GM18499 (cell line): ENCODE results near the gene TYW1.
"Not testable (repeated sequence)": the region's sequence is repeated elsewhere in the genome, so short reads cannot be mapped to it uniquely, and the experiment has no call there.

Experiments used
- ATAC-seq: cut with Tn5 transposase; IDR thresholded peaks from one replicate; pipeline ENCODE4 v1.9.1; 2021; ENCODE audit warnings: moderate number of reproducible peaks; ENCODE audit not compliant: insufficient read depth, unreplicated experiment

TYW1 gene

DNA sequence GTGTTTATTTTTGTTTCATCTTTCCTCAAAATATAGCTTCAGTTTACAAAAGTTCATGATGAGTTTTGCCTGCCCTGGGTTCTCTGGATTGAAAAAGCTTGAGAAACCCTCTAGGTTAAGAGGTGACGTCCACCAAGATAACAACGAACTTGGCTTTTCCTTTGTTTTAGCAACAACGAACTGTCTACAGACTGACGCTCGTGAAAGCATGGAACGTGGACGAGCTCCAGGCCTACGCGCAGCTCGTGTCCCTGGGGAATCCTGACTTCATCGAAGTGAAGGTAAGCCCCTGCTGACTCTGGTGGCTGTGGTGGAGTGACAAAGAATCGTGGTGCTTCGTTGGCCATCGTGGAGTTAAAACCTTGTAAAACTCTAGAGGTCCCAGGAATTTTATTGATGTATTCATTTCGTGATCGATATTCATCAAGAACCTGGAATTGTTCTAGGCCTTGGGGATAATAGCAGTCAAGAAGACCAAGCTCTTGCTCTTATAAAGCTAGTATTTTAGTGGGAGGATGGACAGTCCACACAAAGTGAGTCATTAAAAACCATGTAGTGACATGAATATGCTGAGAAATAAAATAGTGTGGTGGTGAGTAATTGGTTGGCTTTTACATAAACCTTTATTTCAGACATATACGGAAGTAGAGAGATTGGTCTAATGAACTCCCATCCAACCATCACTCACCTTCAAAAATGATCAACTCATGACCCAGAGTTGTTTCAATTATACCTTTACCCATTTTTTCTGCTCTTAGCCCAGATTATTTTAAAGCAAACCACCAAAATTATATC is 186.5 kb downstream of the TYW1 start:
- ATAC-seq: not testable (repeated sequence)

DNA sequence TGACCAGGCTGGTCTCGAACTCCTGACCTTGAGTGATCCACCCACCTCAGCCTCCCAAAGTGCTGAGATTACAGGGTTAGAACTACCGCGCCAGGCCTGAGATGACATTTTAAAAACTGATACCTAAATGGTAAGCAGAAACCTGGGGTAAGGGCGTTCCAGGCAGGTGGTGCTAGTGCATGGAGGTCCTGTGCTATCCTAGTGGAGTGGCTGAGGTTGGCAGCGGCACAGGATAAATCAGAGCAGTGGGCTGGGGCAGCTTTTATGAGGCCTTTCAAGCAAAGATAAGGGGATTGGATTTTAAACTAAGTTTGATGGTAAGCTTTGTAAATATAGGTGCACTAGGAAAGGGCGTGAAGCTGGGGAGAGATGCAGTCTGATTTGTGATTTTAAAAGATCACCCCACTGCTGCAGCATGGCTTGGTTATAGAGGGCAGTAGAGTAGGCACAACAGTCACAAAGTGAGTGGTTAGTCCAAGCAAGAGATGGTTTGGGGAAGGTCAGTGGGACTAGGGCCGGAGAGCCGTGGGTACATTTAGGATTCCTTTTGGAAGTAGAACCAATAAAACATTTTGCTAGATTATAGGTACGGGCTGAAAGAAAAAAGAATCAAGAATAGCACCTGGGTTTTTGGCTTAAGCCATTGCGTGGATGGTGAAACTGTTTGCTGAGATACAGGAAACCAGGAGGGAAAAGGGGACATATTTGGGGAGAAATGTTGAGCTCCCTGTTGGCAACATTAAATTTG is 188.5 kb downstream of the TYW1 start:
- ATAC-seq: not testable (repeated sequence)

DNA sequence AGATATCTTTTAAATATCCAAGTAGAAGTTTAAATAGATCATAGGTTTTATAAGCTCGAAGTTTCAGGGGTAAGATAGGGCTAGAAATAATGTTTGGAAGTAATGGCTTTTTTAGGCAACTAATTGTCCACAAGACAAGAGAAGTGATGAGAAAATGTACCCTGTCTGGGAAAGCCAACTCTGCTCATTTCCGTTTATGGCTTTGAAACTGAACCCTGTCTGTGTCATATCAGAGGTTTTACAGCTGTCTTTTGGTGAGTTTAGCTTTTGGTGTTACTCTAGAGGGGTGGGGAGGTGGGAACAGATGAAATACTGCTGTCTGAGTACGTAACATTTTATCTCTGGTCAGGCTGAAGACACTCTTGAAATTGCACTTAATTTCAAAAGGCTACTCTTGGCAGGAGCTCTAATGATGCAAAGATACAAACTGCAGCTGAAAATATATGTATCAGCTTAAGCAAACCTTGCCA is 189.1 kb downstream of the TYW1 start:
- ATAC-seq: peak; percentile 74

DNA sequence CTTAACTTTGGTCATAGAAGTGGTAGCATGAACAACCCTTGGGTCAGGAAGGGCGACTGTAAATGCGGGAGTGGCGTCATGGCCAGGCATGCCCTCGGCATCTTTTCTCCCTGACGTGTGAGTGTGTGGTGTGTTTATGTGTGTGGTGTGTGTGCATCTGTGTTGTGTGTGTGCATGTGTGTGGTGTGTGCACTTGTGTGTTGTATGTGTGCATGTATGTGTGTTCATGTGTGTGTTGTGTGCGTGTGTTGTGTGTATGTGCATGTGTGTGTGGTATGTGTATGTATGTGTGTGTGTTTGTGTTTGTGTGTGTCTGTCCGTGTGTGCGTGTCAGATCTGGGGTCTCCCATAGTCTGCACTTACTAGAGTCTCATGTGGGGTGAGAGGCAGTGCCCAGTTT is 192.5 kb downstream of the TYW1 start:
- ATAC-seq: not testable (repeated sequence)

DNA sequence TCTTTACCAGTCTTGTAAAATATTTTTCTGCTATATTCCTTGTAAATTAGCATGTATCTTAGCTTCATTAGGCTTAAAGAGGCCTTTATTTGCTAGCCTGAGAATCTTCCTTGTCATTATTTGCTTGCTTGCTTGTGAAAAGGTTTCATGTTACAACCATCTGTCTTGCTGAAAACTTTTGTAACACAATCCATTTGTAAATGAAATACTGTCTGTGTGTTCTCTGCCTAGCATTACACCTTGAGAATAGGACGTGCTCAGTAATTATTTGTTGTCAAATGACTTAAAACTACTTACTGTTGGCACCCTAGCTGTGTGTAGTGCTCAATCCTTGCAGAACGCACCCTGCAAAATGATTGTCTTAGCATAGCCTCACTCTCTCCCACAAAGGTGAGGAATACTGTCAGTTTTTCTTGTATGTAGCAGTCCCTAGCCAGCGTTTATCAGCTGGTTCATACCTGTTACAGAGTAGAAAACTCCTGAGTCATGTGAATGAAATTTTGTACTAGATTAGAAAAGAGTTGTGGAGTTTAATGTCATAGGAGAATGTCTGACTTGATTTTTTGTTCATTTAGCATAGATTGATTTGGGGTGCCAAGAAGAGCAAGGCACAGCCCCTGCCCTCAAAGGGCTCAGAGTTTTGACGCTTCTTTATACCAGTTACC is 193.3 kb downstream of the TYW1 start:
- not testable (repeated sequence) for ATAC-seq

DNA sequence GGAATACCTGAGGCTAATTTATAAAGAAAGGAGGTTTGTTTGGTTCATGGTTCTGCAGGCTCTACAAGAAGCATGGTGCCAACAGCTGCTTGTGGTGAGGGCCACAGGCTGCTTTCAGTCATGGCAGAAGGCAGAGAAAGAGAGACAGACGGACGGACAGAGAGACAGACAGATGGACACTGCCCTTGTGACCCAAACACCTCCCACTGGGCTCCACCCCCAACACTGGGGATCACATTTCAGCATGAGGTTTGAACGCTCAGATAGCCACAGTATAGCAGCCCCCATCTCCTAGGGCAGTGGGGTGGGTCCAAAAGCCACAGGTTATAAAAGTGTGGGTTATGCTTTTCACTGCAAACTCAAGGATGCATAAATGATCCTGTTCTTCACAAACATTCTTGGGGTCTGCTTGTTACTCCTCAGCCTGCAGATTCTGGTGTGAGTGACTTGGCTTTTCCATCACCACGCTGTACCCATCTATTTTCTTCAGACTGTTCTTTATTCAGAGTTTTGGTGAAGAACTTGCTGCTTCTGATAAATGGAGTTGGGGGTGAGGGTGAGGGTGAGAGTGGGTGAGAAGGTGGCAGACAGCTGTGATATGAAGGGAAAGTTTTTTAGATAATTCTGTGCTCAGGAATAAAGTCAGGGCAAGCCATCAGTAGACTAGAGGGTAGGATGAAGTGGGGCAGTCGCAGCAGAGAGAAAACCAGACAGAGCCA is 194.5 kb downstream of the TYW1 start:
- not testable (repeated sequence) for ATAC-seq

DNA sequence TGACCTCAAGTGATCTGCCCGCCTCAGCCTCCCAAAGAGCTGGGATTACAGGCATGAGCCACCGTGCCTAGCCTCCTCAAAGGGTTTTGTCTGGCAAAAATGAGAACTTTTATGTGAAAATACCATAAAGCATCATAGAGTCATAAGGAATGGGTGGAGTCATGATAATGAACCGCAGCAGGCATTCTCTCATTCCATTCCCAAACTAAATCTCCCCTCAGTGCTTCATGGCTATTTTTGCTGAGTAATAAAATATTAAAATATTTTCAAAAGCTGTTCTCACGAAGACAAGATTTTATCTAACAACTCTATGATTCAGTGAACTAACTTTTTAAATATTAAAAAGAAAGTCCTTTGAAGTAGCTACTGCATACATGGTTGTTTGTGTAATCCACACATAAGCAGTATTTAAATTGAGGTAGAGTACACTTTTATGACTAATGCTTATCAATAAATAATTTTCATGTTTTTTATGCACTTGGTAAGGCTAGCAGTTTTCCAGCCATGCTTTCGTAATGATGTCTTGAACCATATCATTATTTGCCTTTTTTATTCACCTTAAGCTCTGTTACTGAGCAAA is 195.6 kb downstream of the TYW1 start:
- not testable (repeated sequence) for ATAC-seq

DNA sequence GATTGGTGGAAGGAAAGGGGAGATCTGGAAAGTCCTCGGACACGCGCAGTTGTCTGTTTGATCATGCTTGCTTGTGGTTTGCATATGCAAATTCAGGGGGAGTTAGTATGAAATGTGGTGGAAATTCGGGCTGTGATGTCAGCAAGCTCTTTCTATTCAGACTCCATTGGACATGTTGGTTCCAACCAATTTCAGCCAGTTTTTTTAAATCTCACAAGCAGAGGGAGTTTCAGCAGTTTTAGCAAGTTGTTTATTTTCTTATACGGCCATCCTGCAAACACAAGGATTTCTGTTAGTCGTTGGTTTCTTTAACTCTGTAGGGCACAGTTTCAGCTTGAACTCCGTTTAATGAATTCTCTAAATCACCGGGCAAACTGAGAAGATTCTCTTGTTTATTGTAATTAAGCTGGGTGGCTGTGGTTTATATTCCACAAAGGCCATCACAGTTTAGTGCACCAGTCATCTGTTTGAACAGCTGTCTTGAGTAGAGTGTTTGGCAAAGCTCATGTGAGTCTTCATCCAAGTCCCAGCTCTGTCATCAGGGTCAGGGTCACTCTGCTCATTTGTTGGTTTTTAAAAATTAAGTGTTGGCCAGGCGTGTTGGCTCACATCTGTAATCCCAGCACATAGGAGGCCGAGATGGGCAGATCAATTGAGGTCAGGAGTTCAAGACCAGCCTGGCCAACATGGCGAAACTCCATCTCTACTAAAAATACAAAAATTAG is 196.4 kb downstream of the TYW1 start:
- ATAC-seq: not testable (repeated sequence)

DNA sequence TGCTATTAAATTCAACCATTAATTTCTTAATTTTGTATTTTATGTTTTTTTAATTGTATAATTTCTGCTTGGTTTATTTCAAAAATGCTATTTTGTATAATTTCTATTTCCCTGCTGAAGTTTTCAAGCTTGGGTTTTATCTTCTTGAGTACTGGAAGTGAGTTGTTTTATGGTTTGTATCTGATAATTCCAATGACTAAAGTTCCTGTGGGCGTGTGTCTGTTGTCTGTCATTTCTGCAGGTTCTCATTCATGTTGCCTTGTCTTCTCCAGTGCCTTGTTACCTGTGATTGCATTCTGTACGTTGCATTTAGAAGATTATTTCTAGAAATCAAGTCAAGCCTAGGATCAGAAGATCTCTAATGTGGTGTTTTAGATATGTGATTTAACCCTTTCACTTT is 199.5 kb downstream of the TYW1 start:
- ATAC-seq: not testable (repeated sequence)

DNA sequence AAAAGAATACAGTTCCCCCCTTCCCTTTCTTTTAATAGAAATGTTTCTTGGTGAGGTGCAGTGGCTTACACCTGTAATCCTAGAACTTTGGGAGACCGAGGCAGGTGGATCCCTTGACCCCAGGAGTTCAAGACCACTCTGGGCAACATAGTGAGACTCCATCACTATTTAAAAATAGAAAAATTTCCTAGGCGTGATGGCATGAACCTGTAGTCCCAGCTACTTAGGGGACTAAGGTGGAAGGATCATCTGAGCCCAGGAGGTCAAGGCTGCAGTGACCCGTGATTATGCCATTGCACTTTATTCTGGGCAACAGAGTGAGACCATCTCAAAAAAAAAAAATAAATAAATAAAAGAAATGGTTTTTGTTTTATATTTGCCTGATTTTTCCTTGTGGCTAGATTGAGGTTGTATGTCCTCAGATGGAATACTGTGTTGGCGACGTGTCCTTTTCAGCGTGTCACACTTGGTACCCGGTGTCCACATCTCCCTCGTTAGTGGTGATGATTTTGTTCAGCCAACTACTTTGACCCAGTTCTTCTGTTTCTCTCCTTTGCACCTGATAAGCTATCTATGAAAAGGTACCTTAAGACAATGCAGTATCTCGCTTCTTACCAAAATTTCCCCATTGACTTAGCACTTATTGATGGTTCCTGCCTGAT is 202.4 kb downstream of the TYW1 start:
- not testable (repeated sequence) for ATAC-seq

DNA sequence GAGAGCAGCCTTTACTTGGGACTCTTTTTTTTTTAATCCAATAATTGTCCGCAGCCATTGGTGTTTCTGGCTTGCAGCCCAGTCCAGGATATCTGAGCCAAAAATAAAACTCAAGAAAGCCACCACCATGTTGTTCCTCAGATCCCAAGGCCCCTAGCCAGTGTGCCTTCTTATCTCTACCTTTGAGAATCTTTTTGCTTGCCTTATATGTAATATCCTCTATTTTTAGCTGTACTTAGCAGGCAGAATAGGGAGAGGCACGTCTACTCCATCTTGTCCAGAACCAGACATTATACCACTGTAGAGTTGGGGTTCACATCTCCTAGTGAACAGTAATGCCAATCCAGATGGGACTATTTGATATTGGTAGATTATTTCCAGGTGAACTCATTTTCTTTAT is 209.1 kb downstream of the TYW1 start:
- ATAC-seq: not testable (repeated sequence)

DNA sequence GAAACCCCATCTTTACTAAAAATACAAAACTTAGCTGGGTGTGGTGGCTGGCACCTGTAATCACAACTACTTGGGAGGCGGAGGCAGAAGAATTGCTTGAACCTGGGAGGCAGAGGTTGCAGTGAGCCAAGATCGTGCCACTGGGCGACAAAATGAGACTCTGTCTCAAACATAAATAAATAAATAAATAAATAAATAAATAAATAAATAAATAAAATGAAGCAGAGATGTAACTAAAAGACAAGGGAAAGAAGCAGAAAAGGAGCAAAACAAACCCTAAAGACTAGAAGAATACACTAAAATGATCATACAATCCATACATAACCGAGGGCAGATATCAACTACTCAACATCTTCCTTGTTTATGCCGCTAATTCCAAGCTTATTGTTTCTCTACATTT is 209.8 kb downstream of the TYW1 start:
- no peak for ATAC-seq

DNA sequence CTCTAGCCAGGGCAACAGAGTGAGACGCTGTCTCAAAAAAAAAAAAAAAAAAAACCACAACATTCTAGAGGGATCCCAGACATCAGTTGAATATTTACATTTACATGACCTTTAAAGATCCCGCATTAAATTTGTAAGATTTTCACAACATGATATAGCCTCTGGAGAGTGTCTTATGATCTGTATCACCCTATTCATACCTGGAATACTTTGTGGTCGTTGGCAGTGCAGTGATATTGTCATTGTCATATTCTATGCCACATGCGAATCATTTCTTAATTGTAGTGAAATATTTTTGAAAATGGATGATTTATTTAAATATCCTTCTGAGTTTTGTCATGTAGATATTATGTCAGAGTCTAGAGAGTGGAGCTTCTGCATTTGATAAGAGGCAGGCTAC is 212.0 kb downstream of the TYW1 start:
- ATAC-seq: not testable (repeated sequence)

DNA sequence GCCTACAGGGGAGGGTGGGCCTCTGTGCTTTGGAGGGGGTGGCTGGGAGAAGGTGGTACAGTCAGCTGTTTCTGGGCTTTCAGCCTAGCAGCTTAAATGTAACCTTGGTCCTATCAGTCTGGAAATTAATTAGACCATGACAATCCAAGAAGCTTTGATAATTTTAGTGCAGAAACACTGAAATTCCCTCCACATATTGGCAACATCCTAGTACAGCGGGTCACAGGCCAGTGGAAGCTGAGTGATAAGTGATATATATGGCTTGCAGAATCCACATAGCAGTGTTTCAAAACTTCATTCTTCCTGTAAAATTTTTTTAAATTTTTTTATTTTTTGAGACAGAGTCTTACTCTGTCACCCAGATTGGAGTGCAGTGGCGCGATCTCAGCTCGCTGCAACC is 212.6 kb downstream of the TYW1 start:
- ATAC-seq: no peak

DNA sequence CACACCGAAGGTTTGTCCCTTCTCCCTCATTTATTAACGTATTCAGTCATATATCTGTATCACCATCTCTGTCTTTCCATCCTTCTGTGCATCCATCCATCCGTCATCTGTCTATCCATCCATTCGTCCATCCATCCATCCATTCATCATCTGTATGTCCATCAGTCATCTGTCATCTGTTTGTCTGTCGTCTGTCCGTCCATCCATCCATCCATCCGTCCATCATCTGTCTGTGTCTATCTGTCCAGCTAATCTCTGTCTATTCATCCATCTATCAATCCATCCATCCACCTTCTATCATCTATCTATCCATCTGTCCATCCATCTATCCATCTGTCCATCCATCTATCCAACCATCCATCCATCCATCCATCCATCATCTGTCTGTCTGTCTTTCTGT is 213.9 kb downstream of the TYW1 start:
- ATAC-seq: no peak

DNA sequence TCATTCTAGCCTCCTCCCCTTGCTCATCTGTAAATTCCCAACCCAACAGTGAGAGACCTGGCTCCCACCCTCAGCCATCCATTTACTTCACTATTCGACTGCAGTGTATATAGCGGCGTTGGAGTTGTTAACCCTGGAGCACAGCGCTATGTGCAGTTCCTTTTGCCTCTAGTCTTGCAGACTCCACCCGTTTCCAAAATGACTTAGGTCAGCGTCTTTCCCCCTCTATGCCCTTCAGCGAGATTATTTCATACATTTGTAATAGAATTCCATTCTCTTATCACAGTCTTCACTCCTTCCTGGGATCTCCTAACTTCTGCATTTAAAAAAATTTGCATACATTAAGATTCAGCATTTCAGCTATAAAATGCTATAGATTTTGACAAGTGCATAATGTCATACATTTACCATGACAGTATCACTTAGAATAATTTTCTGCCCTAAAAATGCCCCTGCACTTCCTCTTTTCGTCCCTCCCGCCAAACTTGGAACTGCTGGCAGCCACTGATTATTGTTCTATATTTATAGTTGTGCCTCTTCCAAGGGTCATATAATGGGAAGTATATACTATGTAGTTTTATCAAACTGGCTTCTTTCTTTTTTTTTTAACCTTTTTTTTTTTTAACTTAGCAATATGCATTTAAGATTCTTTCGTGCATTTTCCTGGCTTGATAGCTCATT is 215.2 kb downstream of the TYW1 start:
- ATAC-seq: not testable (repeated sequence)

DNA sequence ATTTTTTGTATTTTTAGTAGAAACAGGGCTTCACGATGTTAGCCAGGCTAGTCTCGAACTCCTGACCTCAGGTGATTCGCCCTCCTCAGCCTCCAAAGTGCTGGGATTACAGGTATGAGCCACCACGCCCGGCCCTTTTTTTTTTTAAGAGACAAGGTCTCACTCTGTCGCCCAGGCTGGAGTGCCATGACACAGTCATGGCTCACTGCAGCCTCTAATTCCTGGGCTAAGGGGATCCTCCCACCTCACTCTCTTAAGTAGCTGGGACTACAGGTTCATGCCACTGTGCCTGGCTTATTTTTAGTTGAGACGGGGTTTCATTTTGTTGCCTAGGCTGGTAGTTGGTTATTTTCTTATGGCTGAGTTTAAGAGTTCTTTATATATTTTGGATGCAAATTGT is 216.4 kb downstream of the TYW1 start:
- not testable (repeated sequence) for ATAC-seq

DNA sequence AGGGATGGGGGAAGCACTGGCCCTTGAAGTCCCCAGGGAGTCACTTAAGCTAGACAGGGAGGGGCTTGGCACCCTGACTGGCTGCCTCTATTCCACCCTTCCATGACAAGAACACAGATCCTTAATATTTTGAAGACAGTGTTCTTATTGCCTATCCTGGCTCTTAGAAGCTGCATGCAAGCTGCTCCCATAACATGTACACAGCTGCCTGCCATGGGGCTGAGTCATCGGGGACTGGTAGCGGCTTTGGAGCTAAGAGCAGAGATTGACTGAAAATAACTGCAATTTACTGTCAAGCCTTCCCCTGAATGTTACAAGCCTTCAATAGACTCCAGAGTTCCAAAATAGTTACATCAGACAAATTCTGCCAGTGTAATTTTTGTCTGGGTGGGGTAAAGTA is 226.9 kb downstream of the TYW1 start:
- ATAC-seq: not testable (repeated sequence)
